Mesenchymal stem cell (in vitro differentiated cells and primary cell): ENCODE measurements around the gene ZNF429.
A peak's percentile ranks its signal among the peaks of the same experiment; 100 is the strongest.
"Not testable (repeated sequence)": the region's sequence is repeated elsewhere in the genome, so short reads cannot be mapped to it uniquely, and the experiment has no call there.

Experiments
- DNase-seq: peaks from one replicate; pipeline ENCODE4 v3.0.0-alpha.2; 2013
- H2AFZ ChIP-seq: one replicate; pipeline ENCODE4 v1.6.1; 2013; ENCODE audit warnings: low read depth, mild to moderate bottlenecking, control low read depth, inconsistent platforms, low read length, moderate library complexity
- H2AK5ac ChIP-seq: 2 replicates; pipeline ENCODE4 v1.6.1; 2013; ENCODE audit warnings: low read length, moderate library complexity, mild to moderate bottlenecking, inconsistent platforms; ENCODE audit not compliant: severe bottlenecking
- H2BK120ac ChIP-seq: one replicate; pipeline ENCODE4 v1.6.1; 2013; ENCODE audit warnings: low read depth, mild to moderate bottlenecking, inconsistent platforms, low read length, moderate library complexity
- H2BK12ac ChIP-seq, 2 experiments: one replicate each; pipeline ENCODE4 v1.6.1; 2013; ENCODE audit warnings: inconsistent platforms in 2 of 2, low read length in 2 of 2, mild to moderate bottlenecking in 2 of 2, moderate library complexity in 2 of 2, control low read depth in 1 of 2
- H2BK15ac ChIP-seq: one replicate; pipeline ENCODE4 v1.6.1; 2013; ENCODE audit warnings: mild to moderate bottlenecking, low read depth, inconsistent platforms; ENCODE audit not compliant: poor library complexity, severe bottlenecking
- H2BK5ac ChIP-seq: 2 replicates; pipeline ENCODE4 v1.6.1; 2013; ENCODE audit warnings: low read depth, mild to moderate bottlenecking, low read length, control low read depth, inconsistent platforms; ENCODE audit not compliant: poor library complexity, severe bottlenecking
- H3K14ac ChIP-seq, 2 experiments: one replicate each; pipeline ENCODE4 v1.6.1; 2013; ENCODE audit warnings: inconsistent platforms in 2 of 2, low read length in 2 of 2, control low read depth in 1 of 2, mild to moderate bottlenecking in 1 of 2, moderate library complexity in 1 of 2
- H3K18ac ChIP-seq, 2 experiments: one replicate each; pipeline ENCODE4 v1.6.1; 2013; ENCODE audit warnings: inconsistent platforms in 2 of 2, low read length in 2 of 2, control low read depth in 1 of 2, low read depth in 1 of 2, mild to moderate bottlenecking in 1 of 2
- H3K23ac ChIP-seq, 2 experiments: one replicate each; pipeline ENCODE4 v1.6.1; 2013; ENCODE audit warnings: inconsistent platforms in 2 of 2, low read length in 2 of 2, mild to moderate bottlenecking in 2 of 2, moderate library complexity in 2 of 2, control low read depth in 1 of 2
- H3K27ac ChIP-seq: 2 replicates; pipeline ENCODE4 v1.5.1; 2013; ENCODE audit warnings: mild to moderate bottlenecking, moderate library complexity, low read length, control low read depth, inconsistent platforms; ENCODE audit not compliant: poor library complexity, severe bottlenecking
- H3K27me3 ChIP-seq, 2 experiments: 2 replicates each; pipeline versions ENCODE4 v1.6.1 to v1.7.0; 2013; ENCODE audit warnings: low read length in 2 of 2, mild to moderate bottlenecking in 2 of 2, moderate library complexity in 2 of 2, control low read depth in 1 of 2, inconsistent platforms in 1 of 2; ENCODE audit not compliant: control insufficient read depth in 1 of 2, insufficient read depth in 1 of 2
- H3K36me3 ChIP-seq, 2 experiments: 2 replicates each; pipeline versions ENCODE4 v1.6.1 to v1.7.0; 2013; ENCODE audit warnings: low read length in 2 of 2, control low read depth in 1 of 2, inconsistent platforms in 1 of 2, low read depth in 1 of 2, mild to moderate bottlenecking in 1 of 2; ENCODE audit not compliant: insufficient read depth in 2 of 2, control insufficient read depth in 1 of 2
- H3K4ac ChIP-seq, 2 experiments: one replicate each; pipeline ENCODE4 v1.6.1; 2013; ENCODE audit warnings: inconsistent platforms in 2 of 2, low read length in 2 of 2, mild to moderate bottlenecking in 2 of 2, moderate library complexity in 2 of 2, control low read depth in 1 of 2, low read depth in 1 of 2
- H3K4me1 ChIP-seq: 2 replicates; pipeline ENCODE4 v1.6.1; 2013; ENCODE audit warnings: low read depth, low read length, control low read depth; ENCODE audit not compliant: control insufficient read depth, insufficient read depth
- H3K4me2 ChIP-seq: 2 replicates; pipeline ENCODE4 v1.6.1; 2013; ENCODE audit warnings: low read length, mild to moderate bottlenecking, inconsistent platforms; ENCODE audit not compliant: poor library complexity, severe bottlenecking
- H3K4me3 ChIP-seq, 2 experiments: 2 replicates each; pipeline versions ENCODE4 v1.5.1 to v1.7.0; 2013; ENCODE audit warnings: low read length in 2 of 2, mild to moderate bottlenecking in 2 of 2, control low read depth in 1 of 2, low read depth in 1 of 2; ENCODE audit not compliant: insufficient read depth in 1 of 2
- H3K79me1 ChIP-seq: replicated peaks from 2 replicates; pipeline ENCODE4 v1.6.1; 2013; ENCODE audit warnings: mild to moderate bottlenecking, control low read depth, low read length, inconsistent platforms; ENCODE audit not compliant: poor library complexity, severe bottlenecking
- H3K9ac ChIP-seq: 2 replicates; pipeline ENCODE4 v1.7.0; 2013; ENCODE audit warnings: mild to moderate bottlenecking, low read length, moderate library complexity
- H3K9me3 ChIP-seq: 2 replicates; pipeline ENCODE4 v1.7.0; 2013; ENCODE audit warnings: mild to moderate bottlenecking, low read length; ENCODE audit not compliant: control insufficient read depth
- H4K8ac ChIP-seq: one replicate; pipeline ENCODE4 v1.6.1; 2013; ENCODE audit warnings: inconsistent platforms, mild to moderate bottlenecking, low read length, moderate library complexity
- H4K91ac ChIP-seq: one replicate; pipeline ENCODE4 v1.6.1; 2013; ENCODE audit warnings: mild to moderate bottlenecking, low read length, inconsistent platforms
- WGBS: methylation state at CpG from one replicate; pipeline ENCODE4 v1.1.7; 2013; ENCODE audit warnings: mixed read lengths; 5-methylcytosine and 5-hydroxymethylcytosine counted together

ZNF429 gene

DNA sequence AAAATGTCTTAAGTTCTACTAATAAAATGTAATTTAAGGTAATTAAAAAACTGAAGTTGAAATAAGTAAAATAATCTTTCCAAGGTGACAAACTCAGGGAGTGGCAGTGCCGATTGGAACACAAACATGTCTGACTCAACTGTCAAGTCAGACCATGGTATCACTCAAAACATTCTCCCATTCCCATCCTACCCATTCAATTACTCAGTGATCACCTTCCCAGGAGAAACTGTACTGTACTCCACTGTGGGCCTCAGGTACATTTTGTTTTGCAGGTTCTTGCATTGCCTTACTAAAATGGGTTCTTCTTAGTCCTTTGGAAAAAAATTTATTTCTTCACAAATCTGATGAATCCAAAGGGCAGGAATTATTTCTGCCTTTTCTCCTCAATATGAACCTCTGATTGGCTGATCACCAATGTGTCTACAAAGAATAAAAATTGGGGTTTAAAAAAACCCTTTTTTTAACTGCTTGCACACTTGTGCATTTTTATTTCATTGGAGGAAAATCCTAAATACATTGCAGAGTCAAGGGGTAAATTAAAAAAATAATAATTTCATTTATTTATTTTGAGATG is 96.8 kb downstream of the ZNF429 start:
- H2BK5ac ChIP-seq: no peak overlapping the region
- H3K79me1 ChIP-seq: no peaks in the 10 kb centered on the region
- no peak overlapping the region for H3K4me3 ChIP-seq
- H3K27me3 ChIP-seq: no peaks in the 10 kb centered on the region
- H3K4me2 ChIP-seq: no peak overlapping the region
- 95% methylated on average over 1 of the region's 1 CpG for WGBS
- H3K14ac ChIP-seq: no peak overlapping the region
- H3K18ac ChIP-seq: no peak overlapping the region
- H4K91ac ChIP-seq: no peak overlapping the region
- DNase-seq: no peak
- no peak overlapping the region for H2AFZ ChIP-seq
- H3K9me3 ChIP-seq: peaks cover 12% of the 10 kb centered on the region
- H3K9ac ChIP-seq: no peak overlapping the region
- H2BK12ac ChIP-seq: no peak overlapping the region
- H2BK15ac ChIP-seq: no peak overlapping the region
- no peak overlapping the region for H2BK120ac ChIP-seq
- H4K8ac ChIP-seq: no peak overlapping the region
- H3K4me1 ChIP-seq: peaks cover 6% of the 10 kb centered on the region
- no peak overlapping the region for H2AK5ac ChIP-seq
- H3K36me3 ChIP-seq: no peaks in the 10 kb centered on the region
- H3K23ac ChIP-seq: no peak overlapping the region
- no peak overlapping the region for H3K27ac ChIP-seq
- H3K4ac ChIP-seq: no peak overlapping the region

DNA sequence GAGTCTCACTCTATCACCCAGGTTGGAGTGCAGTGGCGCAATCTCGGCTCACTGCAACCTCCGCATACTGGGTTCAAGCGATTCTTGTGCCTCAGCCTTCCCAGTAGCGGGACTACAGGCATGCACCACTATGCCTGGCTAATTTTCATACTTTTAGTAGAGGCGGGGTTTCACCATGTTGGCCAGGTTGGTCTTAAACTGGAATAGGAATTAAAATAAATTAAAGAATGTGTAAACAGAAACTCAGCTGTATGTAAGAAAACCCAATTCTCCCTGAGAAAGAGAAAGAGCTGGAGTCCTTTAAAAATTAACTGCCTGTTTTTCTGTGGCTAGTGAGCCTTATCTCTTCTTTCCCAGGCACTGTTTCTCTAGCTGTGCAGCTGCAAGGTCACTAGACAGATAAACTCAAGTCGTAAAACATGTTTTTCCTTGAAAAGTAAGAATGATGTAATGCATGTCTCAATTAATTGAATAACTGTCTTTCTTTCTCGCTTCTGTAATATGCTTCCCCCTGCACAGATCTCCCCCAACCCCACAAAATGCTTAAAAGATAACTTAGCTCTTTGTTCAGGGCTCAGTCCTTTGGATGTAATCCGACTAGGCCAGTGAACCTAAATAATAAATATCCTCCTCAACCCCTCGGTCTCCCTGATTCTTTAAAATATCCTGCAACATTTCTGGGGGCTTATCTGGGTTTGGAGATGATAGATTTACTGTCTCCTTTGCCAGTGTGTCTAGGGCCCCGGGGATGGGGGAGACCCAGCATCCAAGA is 97.4 kb downstream of the ZNF429 start:
- H2BK5ac ChIP-seq, H3K4ac ChIP-seq, H4K91ac ChIP-seq, H2BK120ac ChIP-seq, H3K79me1 ChIP-seq, H3K18ac ChIP-seq, H3K27ac ChIP-seq, DNase-seq, H3K4me1 ChIP-seq, H3K27me3 ChIP-seq, H2AK5ac ChIP-seq, H4K8ac ChIP-seq, H3K23ac ChIP-seq, H2BK12ac ChIP-seq, H3K9me3 ChIP-seq, H2BK15ac ChIP-seq, H3K4me2 ChIP-seq, H2AFZ ChIP-seq, H3K4me3 ChIP-seq, H3K14ac ChIP-seq, H3K36me3 ChIP-seq, H3K9ac ChIP-seq: not testable (repeated sequence)
- whole genome bisulfite sequencing: 66% methylated on average over 8 of the region's 11 CpGs

GRCh38 chr19:21603431-21604231 is 98.2 kb downstream of the ZNF429 start:
- H2BK15ac ChIP-seq: no peak overlapping the region
- H4K91ac ChIP-seq: no peak overlapping the region
- no peak for DNase-seq
- H3K4ac ChIP-seq: no peak overlapping the region
- peaks cover 5% of the 10 kb centered on the region for H3K9me3 ChIP-seq
- no peak overlapping the region for H4K8ac ChIP-seq
- peak overlapping the region; percentile 88 for H3K9ac ChIP-seq
- peak overlapping the region in 1 of 2 experiments; percentile 77 for H3K4me3 ChIP-seq
- peaks cover 6% of the 10 kb centered on the region for H3K4me1 ChIP-seq
- no peaks in the 10 kb centered on the region for H3K27me3 ChIP-seq
- H3K18ac ChIP-seq: no peak overlapping the region
- no peak overlapping the region for H2AFZ ChIP-seq
- WGBS: 58% methylated on average over 8 of the region's 8 CpGs
- no peak overlapping the region for H2AK5ac ChIP-seq
- no peak overlapping the region for H3K4me2 ChIP-seq
- no peak overlapping the region for H2BK5ac ChIP-seq
- H2BK120ac ChIP-seq: no peak overlapping the region
- no peak overlapping the region for H3K23ac ChIP-seq
- no peak overlapping the region for H3K27ac ChIP-seq
- H2BK12ac ChIP-seq: no peak overlapping the region
- H3K14ac ChIP-seq: no peak overlapping the region
- H3K79me1 ChIP-seq: no peaks in the 10 kb centered on the region
- no peaks in the 10 kb centered on the region for H3K36me3 ChIP-seq

- H2BK5ac ChIP-seq: no peak overlapping the region
- no peaks in the 10 kb centered on the region for H3K27me3 ChIP-seq
- H3K27ac ChIP-seq: peak overlapping the region; percentile 40
- peak overlapping the region; percentile 94 for H3K4me2 ChIP-seq
- DNase-seq: peak; percentile 32
- H4K91ac ChIP-seq: no peak overlapping the region
- peak overlapping the region in 1 of 2 experiments; percentile 77 for H3K4me3 ChIP-seq
- H2AK5ac ChIP-seq: no peak overlapping the region
- peak overlapping the region; percentile 72 for H4K8ac ChIP-seq
- H3K4ac ChIP-seq: no peak overlapping the region
- no peaks in the 10 kb centered on the region for H3K79me1 ChIP-seq
- no peaks in the 10 kb centered on the region for H3K36me3 ChIP-seq
- H3K9ac ChIP-seq: peak overlapping the region; percentile 88
- no peak overlapping the region for H2AFZ ChIP-seq
- no peak overlapping the region for H3K23ac ChIP-seq
- peaks cover 6% of the 10 kb centered on the region for H3K4me1 ChIP-seq
- H3K14ac ChIP-seq: no peak overlapping the region
- H2BK15ac ChIP-seq: no peak overlapping the region
- H3K18ac ChIP-seq: no peak overlapping the region
- peaks cover 3% of the 10 kb centered on the region for H3K9me3 ChIP-seq
- no peak overlapping the region for H2BK120ac ChIP-seq
- 6% methylated on average over 4 of the region's 4 CpGs for WGBS
- no peak overlapping the region for H2BK12ac ChIP-seq
Measured at GRCh38 chr19:21604351-21604926, 99.0 kb downstream of the ZNF429 start.
